Keratinocyte (primary cell): ENCODE data around the gene KRT81. TPM values are rescaled to one million over a fixed set of nuclear protein-coding genes. Genes with fewer than 3 reads are reported as not detected.

Source experiments
- DNase-seq: peaks from one replicate; pipeline ENCODE4 v3.0.0-alpha.2; 2011; ENCODE audit warnings: low read depth, missing footprints, low spot score
- FAIRE-seq: peaks from 2 replicates; lab custom pipeline; 2011; peaks lifted over from hg19 to GRCh38; lab: Jason Lieb, UNC
- H2AFZ ChIP-seq: 2 replicates; pipeline ENCODE4 v1.6.0; 2012; ENCODE audit warnings: low read length, control low read depth, inconsistent platforms; ENCODE audit not compliant: control insufficient read depth
- H3K27ac ChIP-seq: 2 replicates; pipeline ENCODE4 v1.5.1; 2011; ENCODE audit warnings: low read length; ENCODE audit not compliant: control insufficient read depth, insufficient read depth
- H3K27me3 ChIP-seq: 3 replicates; pipeline ENCODE4 v1.6.0; 2011; ENCODE audit warnings: low read length; ENCODE audit not compliant: control insufficient read depth, insufficient read depth; ENCODE audit errors: extremely low read depth
- H3K36me3 ChIP-seq, 2 experiments: 2 replicates in 1 of 2; 3 replicates in 1 of 2; pipeline ENCODE4 v1.5.1; 2011; ENCODE audit warnings: low read length in 2 of 2, mild to moderate bottlenecking in 1 of 2; ENCODE audit not compliant: control insufficient read depth in 2 of 2, insufficient read depth in 2 of 2; ENCODE audit errors: extremely low read depth in 1 of 2
- H3K4me1 ChIP-seq: 3 replicates; pipeline ENCODE4 v1.5.1; 2011; ENCODE audit warnings: low read length; ENCODE audit not compliant: control insufficient read depth, insufficient read depth; ENCODE audit errors: extremely low read depth
- H3K4me2 ChIP-seq: 3 replicates; pipeline ENCODE4 v1.6.0; 2011; ENCODE audit warnings: low read depth, low read length; ENCODE audit not compliant: control insufficient read depth, insufficient read depth; ENCODE audit errors: extremely low read depth
- H3K4me3 ChIP-seq, 3 experiments: fragments of 200-600 bp in 1 of 3; sonication (generic) in 1 of 3; 2 replicates in 2 of 3; 3 replicates in 1 of 3; pipeline ENCODE4 v1.5.1; 2011 to 2016; ENCODE audit warnings: low read length in 3 of 3, mild to moderate bottlenecking in 3 of 3, control low read depth in 2 of 3, inconsistent platforms in 1 of 3, low read depth in 1 of 3, mixed read lengths in 1 of 3, mixed run types in 1 of 3, moderate library complexity in 1 of 3; ENCODE audit not compliant: control insufficient read depth in 2 of 3, insufficient read depth in 2 of 3; ENCODE audit errors: extremely low read depth in 1 of 3
- H3K79me2 ChIP-seq: 2 replicates; pipeline ENCODE4 v1.6.0; 2012; ENCODE audit warnings: low read length; ENCODE audit not compliant: control insufficient read depth, insufficient read depth
- H3K9ac ChIP-seq: 3 replicates; pipeline ENCODE4 v1.6.0; 2011; ENCODE audit warnings: low read length; ENCODE audit not compliant: control insufficient read depth, insufficient read depth; ENCODE audit errors: extremely low read depth
- H3K9me1 ChIP-seq: 3 replicates; pipeline ENCODE4 v1.6.0; 2011; ENCODE audit warnings: low read length; ENCODE audit not compliant: control insufficient read depth, insufficient read depth; ENCODE audit errors: extremely low read depth
- H3K9me3 ChIP-seq: 2 replicates; pipeline ENCODE4 v1.5.1; 2012; ENCODE audit warnings: low read depth, low read length; ENCODE audit not compliant: control insufficient read depth
- H4K20me1 ChIP-seq: 3 replicates; pipeline ENCODE4 v1.6.0; 2011; ENCODE audit warnings: low read length; ENCODE audit not compliant: control insufficient read depth, insufficient read depth; ENCODE audit errors: extremely low read depth
- EZH2 ChIP-seq: IDR thresholded peaks from one replicate; pipeline ENCODE4 v1.6.1; 2012; ENCODE audit warnings: inconsistent platforms, mild to moderate bottlenecking, low read length, moderate library complexity
- dilution Hi-C: fragments of 300-500 bp; cut with MboI; formaldehyde crosslinking; loops from one replicate; pipeline ENCODE4 v1.7.0; 2020; ENCODE audit warnings: low sequenced_read_pairs; ENCODE audit not compliant: extremely low pct_ligation_motif_present
- polyA plus RNA-seq, 5 experiments: library from polyadenylated mRNA; depleted of rRNA in 3 of 5; stranded (reverse) in 3 of 5; stranded (forward) in 1 of 5; unstranded in 1 of 5; fragments of >200 nt; gene quantifications; 1 replicate in 1 of 5; 2 replicates in 3 of 5; 3 replicates in 1 of 5; pipeline versions ENCODE4 v1.2.1 to v1.2.3, GENCODE V29; 2011 to 2012; ENCODE audit warnings: missing spikeins in 2 of 5, low read depth in 1 of 5, low replicate concordance in 1 of 5
- TF ChIP-seq, protein P1 (sequence below), 3 experiments: IDR thresholded peaks in 1 of 3; conservative IDR thresholded peaks in 1 of 3; optimal IDR thresholded peaks in 1 of 3; 2 replicates in 2 of 3; 3 replicates in 1 of 3; pipeline versions ENCODE3 to v1.5.1; 2011; ENCODE audit warnings: low read length in 3 of 3, mild to moderate bottlenecking in 3 of 3, moderate library complexity in 2 of 3, control low read depth in 1 of 3, inconsistent platforms in 1 of 3; ENCODE audit not compliant: insufficient read depth in 2 of 3; ENCODE audit errors: extremely low read depth in 1 of 3

The KRT81 gene
- polyA plus RNA-seq, 1 donor (not counting 4 experiments of a cell fraction or from before 2014, with no cell fraction given) = 0.03 TPM

- peaks cover 13% of the 10 kb centered on the region for H3K4me1 ChIP-seq
- no peak overlapping the region for H2AFZ ChIP-seq
- no peak overlapping the region for H3K4me3 ChIP-seq
- no peaks in the 10 kb centered on the region for H3K9me1 ChIP-seq
- no peaks in the 10 kb centered on the region for H3K9me3 ChIP-seq
- no peak overlapping the region for H3K4me2 ChIP-seq
- H4K20me1 ChIP-seq = no peaks in the 10 kb centered on the region
- no peak overlapping the region for H3K9ac ChIP-seq
- H3K27me3 ChIP-seq = peaks cover 4% of the 10 kb centered on the region
- H3K36me3 ChIP-seq = no peaks in the 10 kb centered on the region
- FAIRE-seq = no peak
- H3K27ac ChIP-seq = no peak overlapping the region
- H3K79me2 ChIP-seq = no peaks in the 10 kb centered on the region
- dilution Hi-C loops = no loop called here
- DNase-seq = no peak
- no peak for TF ChIP-seq EZH2
- TF ChIP-seq, protein P1, sequence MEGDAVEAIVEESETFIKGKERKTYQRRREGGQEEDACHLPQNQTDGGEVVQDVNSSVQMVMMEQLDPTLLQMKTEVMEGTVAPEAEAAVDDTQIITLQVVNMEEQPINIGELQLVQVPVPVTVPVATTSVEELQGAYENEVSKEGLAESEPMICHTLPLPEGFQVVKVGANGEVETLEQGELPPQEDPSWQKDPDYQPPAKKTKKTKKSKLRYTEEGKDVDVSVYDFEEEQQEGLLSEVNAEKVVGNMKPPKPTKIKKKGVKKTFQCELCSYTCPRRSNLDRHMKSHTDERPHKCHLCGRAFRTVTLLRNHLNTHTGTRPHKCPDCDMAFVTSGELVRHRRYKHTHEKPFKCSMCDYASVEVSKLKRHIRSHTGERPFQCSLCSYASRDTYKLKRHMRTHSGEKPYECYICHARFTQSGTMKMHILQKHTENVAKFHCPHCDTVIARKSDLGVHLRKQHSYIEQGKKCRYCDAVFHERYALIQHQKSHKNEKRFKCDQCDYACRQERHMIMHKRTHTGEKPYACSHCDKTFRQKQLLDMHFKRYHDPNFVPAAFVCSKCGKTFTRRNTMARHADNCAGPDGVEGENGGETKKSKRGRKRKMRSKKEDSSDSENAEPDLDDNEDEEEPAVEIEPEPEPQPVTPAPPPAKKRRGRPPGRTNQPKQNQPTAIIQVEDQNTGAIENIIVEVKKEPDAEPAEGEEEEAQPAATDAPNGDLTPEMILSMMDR (optimal IDR thresholded peaks at IDR 0.05 in 1 of 3, IDR thresholded peaks at IDR 0.05 in 1 of 3, conservative IDR thresholded peaks at IDR 0.05 in 1 of 3; ENCODE audit: extremely low read depth in 1 of 3, insufficient read depth in 2 of 3, low read length in 3 of 3) = no peak
Observed at GRCh38 chr12:52324153-52324444, 32.8 kb upstream of the KRT81 start.

- Histone ChIP-seq H3K4me2 (no peak overlapping the region), H3K4me3 (no peak overlapping the region), H3K27ac (no peak overlapping the region), H4K20me1 (no peaks in the 10 kb centered on the region), H3K9me1 (no peaks in the 10 kb centered on the region), H3K79me2 (no peaks in the 10 kb centered on the region), H3K4me1 (peaks cover 13% of the 10 kb centered on the region), H3K9ac (no peak overlapping the region), H3K36me3 (no peaks in the 10 kb centered on the region), H3K27me3 (peaks cover 4% of the 10 kb centered on the region), H2AFZ (no peak overlapping the region), H3K9me3 (no peaks in the 10 kb centered on the region)
- FAIRE-seq = no peak
- no peak for TF ChIP-seq EZH2
- TF ChIP-seq, protein P1 (optimal IDR thresholded peaks at IDR 0.05 in 1 of 3, IDR thresholded peaks at IDR 0.05 in 1 of 3, conservative IDR thresholded peaks at IDR 0.05 in 1 of 3; ENCODE audit: extremely low read depth in 1 of 3, insufficient read depth in 2 of 3, low read length in 3 of 3) = no peak
- no peak for DNase-seq
- dilution Hi-C loops = no loop called here
Observed at GRCh38 chr12:52323416-52324152, 32.2 kb upstream of the KRT81 start.
